Measurements from ENCODE around the gene ABLIM2. TPM values are rescaled to one million over a fixed set of nuclear protein-coding genes. Genes with fewer than 3 reads are reported as not detected.

ABLIM2 gene
- total and polyA plus RNA-seq, 2 experiments from 2014 or later, result 1.5 to 4.3 TPM

- H3K4me3 ChIP-seq, result no peak overlapping the region
- TF ChIP-seq ZNF114 (CRISPR knock-in tag; IDR thresholded peaks at IDR 0.05), result no peak
- no peak for TF ChIP-seq ZNF331 (CRISPR knock-in tag; IDR thresholded peaks at IDR 0.05; ENCODE audit: low read depth)
- no peak for TF ChIP-seq JUNB (IDR thresholded peaks at IDR 0.05; ENCODE audit: unreplicated experiment)
- no peak for TF ChIP-seq POLR2AphosphoS5 (IDR thresholded peaks at IDR 0.05; ENCODE audit: low read depth)
- no peak for TF ChIP-seq EZH2 (IDR thresholded peaks at IDR 0.05; ENCODE audit: low read depth, unreplicated experiment)
- no peaks in the 10 kb centered on the region for H3F3A ChIP-seq (replicated peaks; ENCODE audit: low read depth)
- peaks cover 3% of the 10 kb centered on the region for H3K27me3 ChIP-seq (ENCODE audit: insufficient read depth)
- H3K9me2 ChIP-seq (ENCODE audit: insufficient read depth), result no peaks in the 10 kb centered on the region
- H3K4me2 ChIP-seq, result no peak overlapping the region
- no peaks in the 10 kb centered on the region for H3K4me1 ChIP-seq (ENCODE audit: insufficient read depth)
- Mint-ChIP-seq H3K9me3 (no peaks in the 10 kb centered on the region; the same call in 2 of the 3 replicates), H3K27me3 (ENCODE audit: insufficient read depth, low read depth, poor library complexity) (peaks cover 9% of the 10 kb centered on the region), H3K4me3 (no peak overlapping the region), H3K27ac (no peak overlapping the region), H3K36me3 (ENCODE audit: low read depth) (no peaks in the 10 kb centered on the region), H3K4me1 (peaks cover 13% of the 10 kb centered on the region)
- no peak for ATAC-seq
- no peaks in the 10 kb centered on the region for H4K20me1 ChIP-seq (replicated peaks; ENCODE audit: insufficient read depth)
- H3K79me2 ChIP-seq (replicated peaks; ENCODE audit: insufficient read depth), result no peaks in the 10 kb centered on the region
- no peak for DNase-seq (ENCODE audit: low spot score)
- H2AFZ ChIP-seq, result no peak overlapping the region
- H3K27ac ChIP-seq (ENCODE audit: low read depth), result no peak overlapping the region
- H3K36me3 ChIP-seq (ENCODE audit: insufficient read depth), result no peaks in the 10 kb centered on the region
Measured at GRCh38 chr4:8152090-8152864, 6.3 kb downstream of the ABLIM2 start.

- Histone ChIP-seq H3K36me3 (ENCODE audit: insufficient read depth) (no peaks in the 10 kb centered on the region), H2AFZ (no peak overlapping the region), H3K27ac (ENCODE audit: low read depth) (no peak overlapping the region), H3K27me3 (ENCODE audit: insufficient read depth) (no peaks in the 10 kb centered on the region), H3K4me3 (no peak overlapping the region), H3K4me2 (no peak overlapping the region), H4K20me1 (replicated peaks; ENCODE audit: insufficient read depth) (no peaks in the 10 kb centered on the region), H3K9me2 (ENCODE audit: insufficient read depth) (no peaks in the 10 kb centered on the region), H3K4me1 (ENCODE audit: insufficient read depth) (no peaks in the 10 kb centered on the region), H3K79me2 (replicated peaks; ENCODE audit: insufficient read depth) (no peaks in the 10 kb centered on the region), H3F3A (replicated peaks; ENCODE audit: low read depth) (no peaks in the 10 kb centered on the region)
- no peak overlapping the region for H3K4me3 Mint-ChIP-seq
- H3K4me1 Mint-ChIP-seq, result peaks cover 16% of the 10 kb centered on the region
- TF ChIP-seq CREB1 (CRISPR knock-in tag; IDR thresholded peaks at IDR 0.05; ENCODE audit: low read depth) (no peak), CTCF (conservative IDR thresholded peaks at IDR 0.05; ENCODE audit: low read depth in 2 of 2) (no peak), ZNF331 (CRISPR knock-in tag; IDR thresholded peaks at IDR 0.05; ENCODE audit: low read depth) (no peak), NANOG (IDR thresholded peaks at IDR 0.05; ENCODE audit: borderline replicate concordance) (no peak), POLR2AphosphoS5 (IDR thresholded peaks at IDR 0.05; ENCODE audit: low read depth) (no peak)
- TF ChIP-seq, protein P1, sequence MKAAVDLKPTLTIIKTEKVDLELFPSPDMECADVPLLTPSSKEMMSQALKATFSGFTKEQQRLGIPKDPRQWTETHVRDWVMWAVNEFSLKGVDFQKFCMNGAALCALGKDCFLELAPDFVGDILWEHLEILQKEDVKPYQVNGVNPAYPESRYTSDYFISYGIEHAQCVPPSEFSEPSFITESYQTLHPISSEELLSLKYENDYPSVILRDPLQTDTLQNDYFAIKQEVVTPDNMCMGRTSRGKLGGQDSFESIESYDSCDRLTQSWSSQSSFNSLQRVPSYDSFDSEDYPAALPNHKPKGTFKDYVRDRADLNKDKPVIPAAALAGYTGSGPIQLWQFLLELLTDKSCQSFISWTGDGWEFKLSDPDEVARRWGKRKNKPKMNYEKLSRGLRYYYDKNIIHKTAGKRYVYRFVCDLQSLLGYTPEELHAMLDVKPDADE (IDR thresholded peaks at IDR 0.05), result no peak
- ATAC-seq (no peak), DNase-seq (ENCODE audit: low spot score) (no peak)
- H3K27me3 Mint-ChIP-seq (ENCODE audit: insufficient read depth, low read depth, poor library complexity), result peaks cover 4% of the 10 kb centered on the region
- no peaks in the 10 kb centered on the region; the same call in 2 of the 3 replicates for H3K9me3 Mint-ChIP-seq
- no peak overlapping the region for H3K27ac Mint-ChIP-seq
- no peaks in the 10 kb centered on the region for H3K36me3 Mint-ChIP-seq (ENCODE audit: low read depth)
Measured at GRCh38 chr4:8151165-8151650, 7.4 kb downstream of the ABLIM2 start.
